ENCODE measurements around the gene DNAJB13. TPM values are rescaled to one million over a fixed set of nuclear protein-coding genes. Genes with fewer than 3 reads are reported as not detected.

Gene DNAJB13
- total and polyA plus RNA-seq, 2 of the 13 experiments (the other 11 are each of a cell fraction or from before 2014, with no cell fraction given), result 2.3 TPM; not detected in 1

GRCh38 chr11:73995247-73995646, 44.4 kb downstream of the DNAJB13 start:
- no peaks in the 10 kb centered on the region; a peak in 1 of 5 replicates for H3K27me3 ChIP-seq (ENCODE audit: control insufficient read depth in 1 of 2, insufficient read depth in 2 of 2, low read length in 2 of 2)
- TF ChIP-seq MTA1 (CRISPR knock-in tag; IDR thresholded peaks at IDR 0.05; ENCODE audit: borderline replicate concordance) (no peak), CBX1 (IDR thresholded peaks at IDR 0.05; ENCODE audit: low read depth) (no peak), ZFP62 (CRISPR knock-in tag; IDR thresholded peaks at IDR 0.05) (no peak), ZFP90 (CRISPR knock-in tag; IDR thresholded peaks at IDR 0.05; ENCODE audit: borderline replicate concordance) (no peak), AKAP8 (CRISPR knock-in tag; IDR thresholded peaks at IDR 0.05) (no peak)
- TF ChIP-seq, protein P1, sequence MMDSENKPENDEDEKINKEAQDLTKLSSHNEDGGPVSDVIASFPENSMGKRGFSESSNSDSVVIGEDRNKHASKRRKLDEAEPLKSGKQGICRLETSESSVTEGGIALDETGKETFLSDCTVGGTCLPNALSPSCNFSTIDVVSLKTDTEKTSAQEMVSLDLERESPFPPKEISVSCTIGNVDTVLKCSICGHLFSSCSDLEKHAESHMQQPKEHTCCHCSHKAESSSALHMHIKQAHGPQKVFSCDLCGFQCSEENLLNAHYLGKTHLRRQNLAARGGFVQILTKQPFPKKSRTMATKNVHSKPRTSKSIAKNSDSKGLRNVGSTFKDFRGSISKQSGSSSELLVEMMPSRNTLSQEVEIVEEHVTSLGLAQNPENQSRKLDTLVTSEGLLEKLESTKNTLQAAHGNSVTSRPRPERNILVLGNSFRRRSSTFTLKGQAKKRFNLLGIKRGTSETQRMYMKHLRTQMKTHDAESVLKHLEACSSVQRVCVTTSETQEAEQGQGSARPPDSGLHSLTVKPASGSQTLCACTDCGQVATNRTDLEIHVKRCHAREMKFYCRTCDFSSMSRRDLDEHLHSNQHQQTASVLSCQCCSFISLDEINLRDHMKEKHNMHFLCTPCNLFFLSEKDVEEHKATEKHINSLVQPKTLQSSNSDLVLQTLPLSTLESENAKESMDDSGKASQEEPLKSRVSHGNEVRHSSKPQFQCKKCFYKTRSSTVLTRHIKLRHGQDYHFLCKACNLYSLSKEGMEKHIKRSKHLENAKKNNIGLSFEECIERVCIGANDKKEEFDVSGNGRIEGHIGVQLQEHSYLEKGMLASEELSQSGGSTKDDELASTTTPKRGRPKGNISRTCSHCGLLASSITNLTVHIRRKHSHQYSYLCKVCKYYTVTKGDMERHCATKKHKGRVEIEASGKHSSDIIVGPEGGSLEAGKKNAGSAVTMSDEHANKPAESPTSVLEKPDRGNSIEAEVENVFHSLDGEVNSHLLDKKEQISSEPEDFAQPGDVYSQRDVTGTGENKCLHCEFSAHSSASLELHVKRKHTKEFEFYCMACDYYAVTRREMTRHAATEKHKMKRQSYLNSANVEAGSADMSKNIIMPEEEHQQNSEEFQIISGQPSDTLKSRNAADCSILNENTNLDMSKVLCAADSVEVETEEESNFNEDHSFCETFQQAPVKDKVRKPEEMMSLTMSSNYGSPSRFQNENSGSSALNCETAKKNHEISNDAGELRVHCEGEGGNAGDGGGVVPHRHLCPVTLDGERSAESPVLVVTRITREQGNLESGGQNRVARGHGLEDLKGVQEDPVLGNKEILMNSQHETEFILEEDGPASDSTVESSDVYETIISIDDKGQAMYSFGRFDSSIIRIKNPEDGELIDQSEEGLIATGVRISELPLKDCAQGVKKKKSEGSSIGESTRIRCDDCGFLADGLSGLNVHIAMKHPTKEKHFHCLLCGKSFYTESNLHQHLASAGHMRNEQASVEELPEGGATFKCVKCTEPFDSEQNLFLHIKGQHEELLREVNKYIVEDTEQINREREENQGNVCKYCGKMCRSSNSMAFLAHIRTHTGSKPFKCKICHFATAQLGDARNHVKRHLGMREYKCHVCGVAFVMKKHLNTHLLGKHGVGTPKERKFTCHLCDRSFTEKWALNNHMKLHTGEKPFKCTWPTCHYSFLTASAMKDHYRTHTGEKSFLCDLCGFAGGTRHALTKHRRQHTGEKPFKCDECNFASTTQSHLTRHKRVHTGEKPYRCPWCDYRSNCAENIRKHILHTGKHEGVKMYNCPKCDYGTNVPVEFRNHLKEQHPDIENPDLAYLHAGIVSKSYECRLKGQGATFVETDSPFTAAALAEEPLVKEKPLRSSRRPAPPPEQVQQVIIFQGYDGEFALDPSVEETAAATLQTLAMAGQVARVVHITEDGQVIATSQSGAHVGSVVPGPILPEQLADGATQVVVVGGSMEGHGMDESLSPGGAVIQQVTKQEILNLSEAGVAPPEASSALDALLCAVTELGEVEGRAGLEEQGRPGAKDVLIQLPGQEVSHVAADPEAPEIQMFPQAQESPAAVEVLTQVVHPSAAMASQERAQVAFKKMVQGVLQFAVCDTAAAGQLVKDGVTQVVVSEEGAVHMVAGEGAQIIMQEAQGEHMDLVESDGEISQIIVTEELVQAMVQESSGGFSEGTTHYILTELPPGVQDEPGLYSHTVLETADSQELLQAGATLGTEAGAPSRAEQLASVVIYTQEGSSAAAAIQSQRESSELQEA (CRISPR knock-in tag; IDR thresholded peaks at IDR 0.05; ENCODE audit: not compliant biosample characterization), result no peak
- intact Hi-C loops (cut with micrococcal nuclease; ENCODE audit: unreplicated experiment), result no loop called here
- in situ Hi-C loops (cut with HindIII; ENCODE audit: extremely low pct_ligation_motif_present, low pct_unique_long_range_greater_than_20kb), result no loop called here
- no peak overlapping the region for H2AFZ ChIP-seq (ENCODE audit: low read length)
- H3K4me3 ChIP-seq (replicated peaks in 1 of 3; ENCODE audit: insufficient read depth in 1 of 3, low read depth in 2 of 3, low read length in 3 of 3), result no peak overlapping the region
- H3K36me3 ChIP-seq (replicated peaks in 1 of 2; ENCODE audit: control insufficient read depth in 1 of 2, insufficient read depth in 2 of 2, low read length in 2 of 2), result no peaks in the 10 kb centered on the region
- CTCF ChIA-PET (ENCODE audit: low intra/inter-chr PET ratio, low total read pairs), result no interaction called here
- H3K79me2 ChIP-seq (ENCODE audit: insufficient read depth, low read length), result no peaks in the 10 kb centered on the region
- peaks cover 10% of the 10 kb centered on the region; the same call in 1 of the 2 replicates for H3K4me1 ChIP-seq (ENCODE audit: insufficient read depth, low read length)
- H3K9me3 ChIP-seq (ENCODE audit: low read length), result no peaks in the 10 kb centered on the region
- FAIRE-seq (no peak), ATAC-seq (no peak), DNase-seq (ENCODE audit: low spot score) (no peak)
- no TSS peak for BruUV-seq (replicated peaks)
- no peak overlapping the region for H3K4me2 ChIP-seq (ENCODE audit: low read depth, low read length)
- WGBS (ENCODE audit: low lambda C conversion rate), result 45% methylated on average over 2 of the region's 2 CpGs
- no peak overlapping the region for H3K9ac ChIP-seq (ENCODE audit: insufficient read depth, low read depth, low read length)
- H4K20me1 ChIP-seq (ENCODE audit: insufficient read depth, low read length), result no peaks in the 10 kb centered on the region
- POLR2A ChIA-PET, result no interaction called here
- no peak overlapping the region for H3K27ac ChIP-seq (ENCODE audit: extremely low read length, insufficient read depth, low read length)

Data from HepG2 (cell line).